K562 (cell line): ENCODE data around the gene NRDE2. TPM values are rescaled to one million over a fixed set of nuclear protein-coding genes. Genes with fewer than 3 reads are reported as not detected.

Experiments used
- ATAC-seq: fragments of 200-7000 bp; cut with Tn5 transposase; 3 replicates; pipeline ENCODE4 v1.9.1; 2020; ENCODE audit warnings: moderate library complexity
- BruUV-seq: library from RNA; stranded (reverse); fragments of 400-500 nt; replicated peaks from 2 replicates; lab custom pipeline; 2021; lab: Mats Ljungman, UMichigan
- CTCF ChIA-PET: fragments of 300-600 bp; formaldehyde crosslinking; extraction: SDS; loops from one replicate; lab custom pipeline; 2021; ENCODE audit warnings: low intra/inter-chr PET ratio; lab: Yijun Ruan, JAX
- POLR2A ChIA-PET: fragments of 300-600, 350-650 bp; sonication (Branson Sonifier 250); formaldehyde crosslinking; extraction: SDS; loops from one replicate; lab custom pipeline; 2021; ENCODE audit warnings: antibody characterized with exemption, inconsistent platforms; lab: Yijun Ruan, JAX
- DNase-seq, 4 experiments: peaks; one replicate each; pipeline versions ENCODE4 v3.0.0 to v3.0.0-alpha.2; 2011 to 2018; ENCODE audit warnings: low spot score in 3 of 4, mixed read lengths in 3 of 4; ENCODE audit errors: extremely low read depth in 1 of 4
- FAIRE-seq: peaks from 2 replicates; lab custom pipeline; 2011; peaks lifted over from hg19 to GRCh38; lab: Jason Lieb, UNC
- H2AFZ ChIP-seq: 2 replicates; pipeline ENCODE4 v1.6.0; 2011; ENCODE audit warnings: low read depth, low read length, control low read depth, inconsistent platforms
- H3K27ac ChIP-seq: fragments of 200-600 bp; 3 replicates; pipeline ENCODE4 v1.8.0; 2011; ENCODE audit warnings: low read depth, mild to moderate bottlenecking, control low read depth, inconsistent platforms, low read length, moderate library complexity, mixed read lengths; ENCODE audit errors: extremely low read depth
- H3K27me3 ChIP-seq, 2 experiments: fragments of 300-600 bp in 1 of 2; 2 replicates in 1 of 2; 3 replicates in 1 of 2; pipeline versions ENCODE4 v1.6.0 to v1.8.0; 2011; ENCODE audit warnings: inconsistent platforms in 2 of 2, low read length in 2 of 2, mild to moderate bottlenecking in 1 of 2, mixed read lengths in 1 of 2, moderate library complexity in 1 of 2; ENCODE audit not compliant: control insufficient read depth in 2 of 2, insufficient read depth in 2 of 2
- H3K36me3 ChIP-seq: fragments of 300-600 bp; 3 replicates; pipeline ENCODE4 v1.8.0; 2011; ENCODE audit warnings: mild to moderate bottlenecking, low read length, inconsistent platforms; ENCODE audit not compliant: control insufficient read depth, insufficient read depth
- H3K4me1 ChIP-seq, 2 experiments: fragments of 200-600 bp in 1 of 2; replicated peaks in 1 of 2; 2 replicates in 1 of 2; 3 replicates in 1 of 2; pipeline versions ENCODE4 v1.5.1 to v1.8.0; 2011; ENCODE audit warnings: inconsistent platforms in 2 of 2, low read length in 2 of 2, mild to moderate bottlenecking in 1 of 2, mixed read lengths in 1 of 2, moderate library complexity in 1 of 2; ENCODE audit not compliant: control insufficient read depth in 2 of 2, insufficient read depth in 2 of 2
- H3K4me2 ChIP-seq: 2 replicates; pipeline ENCODE4 v1.6.1; 2011; ENCODE audit warnings: low read length, control low read depth, inconsistent platforms, mixed read lengths; ENCODE audit not compliant: insufficient read depth
- H3K4me3 ChIP-seq: fragments of 200-600 bp; sonication (generic), shearing (Covaris generic); 2 replicates; pipeline ENCODE4 v1.5.1; 2016; ENCODE audit warnings: control low read depth, inconsistent platforms
- H3K79me2 ChIP-seq: fragments of 200-600 bp; 3 replicates; pipeline ENCODE4 v1.8.0; 2011; ENCODE audit warnings: low read length, inconsistent platforms; ENCODE audit not compliant: control insufficient read depth, insufficient read depth
- H3K9ac ChIP-seq, 2 experiments: 2 replicates each; pipeline versions ENCODE4 v1.6.0 to v1.6.1; 2011; ENCODE audit warnings: low read depth in 2 of 2, low read length in 2 of 2, control low read depth in 1 of 2, inconsistent platforms in 1 of 2, mild to moderate bottlenecking in 1 of 2, mixed read lengths in 1 of 2; ENCODE audit not compliant: insufficient read depth in 1 of 2
- H3K9me1 ChIP-seq: one replicate; pipeline ENCODE4 v1.6.0; 2011; ENCODE audit warnings: inconsistent platforms, mild to moderate bottlenecking, low read length, moderate library complexity; ENCODE audit not compliant: control insufficient read depth, insufficient read depth
- H3K9me3 ChIP-seq: replicated peaks from 2 replicates; pipeline ENCODE4 v1.5.1; 2011; ENCODE audit warnings: low read depth, low read length, inconsistent platforms; ENCODE audit not compliant: control insufficient read depth, insufficient read depth
- H4K20me1 ChIP-seq: replicated peaks from 2 replicates; pipeline ENCODE4 v1.6.1; 2011; ENCODE audit warnings: low read length, inconsistent platforms, mixed read lengths; ENCODE audit not compliant: control insufficient read depth, insufficient read depth
- ATF3 ChIP-seq, 2 experiments: fragments of 450-650 bp in 1 of 2; sonication (generic) in 1 of 2; formaldehyde crosslinking in 1 of 2; IDR thresholded peaks in 1 of 2; conservative IDR thresholded peaks in 1 of 2; 2 replicates each; pipeline versions ENCODE4 v1.6.1 to v1.8.1; 2016 to 2023; ENCODE audit warnings: mild to moderate bottlenecking in 2 of 2, moderate library complexity in 2 of 2, inconsistent platforms in 1 of 2, missing genetic modification reagents in 1 of 2
- BMI1 ChIP-seq: fragments of 150-350 bp; IDR thresholded peaks from 2 replicates; pipeline ENCODE4 v1.6.1; 2014; ENCODE audit warnings: low read length
- C11orf30 ChIP-seq: fragments of 450-650 bp; IDR thresholded peaks from 2 replicates; pipeline ENCODE4 v1.6.1; 2016; ENCODE audit warnings: low read depth, mild to moderate bottlenecking
- MAFG ChIP-seq: fragments of 450-650 bp; conservative IDR thresholded peaks from 2 replicates; pipeline ENCODE4 v1.6.1; 2016; ENCODE audit warnings: missing genetic modification characterization, missing compliant biosample characterization
- MCM5 ChIP-seq: fragments of 450-650 bp; IDR thresholded peaks from 2 replicates; pipeline ENCODE4 v1.6.1; 2016; ENCODE audit warnings: low read depth
- NFYB ChIP-seq: IDR thresholded peaks from 2 replicates; pipeline ENCODE4 v1.6.1; 2011; ENCODE audit warnings: mild to moderate bottlenecking, moderate library complexity; ENCODE audit not compliant: insufficient read length; ENCODE audit errors: extremely low read depth
- RFX1 ChIP-seq: fragments of 450-650 bp; IDR thresholded peaks from 2 replicates; pipeline ENCODE4 v1.6.1; 2016; ENCODE audit warnings: mild to moderate bottlenecking, moderate library complexity
- TFAP4 ChIP-seq: sonication (generic); formaldehyde crosslinking; IDR thresholded peaks from 2 replicates; pipeline ENCODE4 v1.8.0; 2022; ENCODE audit warnings: missing genetic modification reagents, mild to moderate bottlenecking, moderate library complexity, borderline replicate concordance
- ZNF384 ChIP-seq: IDR thresholded peaks from 2 replicates; pipeline ENCODE4 v1.6.1; 2012; ENCODE audit warnings: low read depth, low read length, improper control_type of control experiment
- WGBS: fragments of 100-300 bp; shearing (Covaris generic); methylation state at CpG from one replicate; pipeline ENCODE4 v1.1.6; 2016; ENCODE audit warnings: low coverage, mixed read lengths; ENCODE audit not compliant: insufficient coverage; ENCODE audit errors: missing lambda C conversion rate; 5-methylcytosine and 5-hydroxymethylcytosine counted together
- in situ Hi-C: fragments of 300-500 bp; cut with MboI; formaldehyde crosslinking; loops from 4 replicates; pipeline ENCODE4 v1.15.0; 2018; ENCODE audit warnings: inconsistent platforms, mixed read lengths
- intact Hi-C: fragments of 100-400 bp; cut with micrococcal nuclease; formaldehyde crosslinking; loops from 2 replicates; pipeline ENCODE4 v1.14.2; 2022
- polyA plus RNA-seq, 8 experiments: library from polyadenylated mRNA; depleted of rRNA in 4 of 8; stranded (reverse) in 5 of 8; unstranded in 3 of 8; fragments of >200 nt; fragmentation: Nextera tagmentation in 2 of 8; fragmentation: Illumina TruSeq in 1 of 8; extraction: Ambion mirVana in 2 of 8; extraction: Trizol in 1 of 8; gene quantifications; 2 replicates each; pipeline versions ENCODE4 v1.2.1 to v1.2.3, GENCODE V29; 2011 to 2014; ENCODE audit warnings: inconsistent platforms in 1 of 8, missing spikeins in 1 of 8
- total RNA-seq, 7 experiments: library from RNA; depleted of rRNA in 6 of 7; stranded (reverse); fragments of >200 nt in 6 of 7; fragmentation: Illumina TruSeq in 2 of 7; extraction: Trizol in 2 of 7; gene quantifications; 2 replicates each; pipeline versions ENCODE4 v1.2.1 to v1.2.3, GENCODE V29; 2011 to 2021; ENCODE audit warnings: low replicate concordance in 1 of 7

The NRDE2 gene
- total and polyA plus RNA-seq, 9 of the 15 experiments (the other 6 are each of a cell fraction or from before 2014, with no cell fraction given): 3.3 to 15.0 (median 8.4) TPM

GRCh38 chr14:90356925-90357324, 25.2 kb upstream of the NRDE2 start (continued):
- TF ChIP-seq TFAP4 (no peak), NFYB (no peak)
- TF ChIP-seq, all 486 proteins: peak for 0

GRCh38 chr14:90355540-90356518, 24.1 kb upstream of the NRDE2 start:
- H3K9me3 ChIP-seq: no peaks in the 10 kb centered on the region
- intact Hi-C loops: no loop called here
- peaks cover 8 to 17% of the 10 kb centered on the region in 2 experiments; a peak in 4 of 5 replicates for H3K27me3 ChIP-seq
- FAIRE-seq (no peak), ATAC-seq (no peak), DNase-seq (no peak)
- no peaks in the 10 kb centered on the region for H3K4me1 ChIP-seq
- no peaks in the 10 kb centered on the region for H4K20me1 ChIP-seq
- no peak overlapping the region for H3K9ac ChIP-seq
- H3K27ac ChIP-seq: no peak overlapping the region
- TF ChIP-seq RFX1: peak; percentile 37
- no peak for TF ChIP-seq BMI1
- TF ChIP-seq ATF3 (IDR thresholded peaks at IDR 0.05): peak; percentile 68
- TF ChIP-seq ATF3 (CRISPR knock-in tag; conservative IDR thresholded peaks at IDR 0.05): no peak
- no peak for TF ChIP-seq MCM5
- TF ChIP-seq C11orf30: 0 out of 2 replicates have a peak, but pooled peaks have one; percentile 9
- TF ChIP-seq ZNF384: 0 out of 2 replicates have a peak, but pooled peaks have one; percentile 15
- TF ChIP-seq MAFG (tag): peak; percentile 47
- H2AFZ ChIP-seq: no peak overlapping the region
- no TSS peak for BruUV-seq
- CTCF ChIA-PET: no interaction called here
- H3K4me3 ChIP-seq: no peak overlapping the region
- in situ Hi-C loops: no loop called here
- H3K4me2 ChIP-seq: no peak overlapping the region
- H3K79me2 ChIP-seq: no peaks in the 10 kb centered on the region
- POLR2A ChIA-PET: interaction anchor here (1.1 kb wide), 1 partner anchor 11 kb away, joined by 4 read pairs; no protein-coding TSS in a partner anchor
- WGBS: 7% methylated on average over 8 of the region's 8 CpGs
- H3K9me1 ChIP-seq: no peaks in the 10 kb centered on the region
- no peaks in the 10 kb centered on the region for H3K36me3 ChIP-seq
